Left ventricle myocardium inferior (tissue), 1 donor: ENCODE data around the gene PRG2. TPM values are rescaled to one million over a fixed set of nuclear protein-coding genes. Genes with fewer than 3 reads are reported as not detected.

Experiments used
- DNase-seq: peaks from one replicate; pipeline ENCODE4 v3.0.0-alpha.2; 2020
- H3K27ac ChIP-seq: fragments of 200-600 bp; replicated peaks from 2 replicates; pipeline ENCODE4 v1.8.0; 2021
- H3K27me3 ChIP-seq: fragments of 200-600 bp; 2 replicates; pipeline ENCODE4 v1.8.0; 2021; ENCODE audit warnings: low read depth
- H3K36me3 ChIP-seq: fragments of 200-600 bp; 2 replicates; pipeline ENCODE4 v1.8.0; 2021
- H3K4me1 ChIP-seq: fragments of 200-600 bp; 2 replicates; pipeline ENCODE4 v1.8.0; 2021
- H3K4me3 ChIP-seq: fragments of 200-600 bp; 2 replicates; pipeline ENCODE4 v1.8.0; 2021; ENCODE audit warnings: mild to moderate bottlenecking, moderate library complexity
- H3K9me3 ChIP-seq: fragments of 200-600 bp; replicated peaks from 2 replicates; pipeline ENCODE4 v1.8.0; 2021
- CTCF ChIP-seq: fragments of 200-600 bp; IDR thresholded peaks from 2 replicates; pipeline ENCODE4 v1.8.0; 2021; ENCODE audit warnings: antibody characterized with exemption, mild to moderate bottlenecking, borderline replicate concordance
- intact Hi-C: fragments of 100-400 bp; cut with micrococcal nuclease; formaldehyde crosslinking; loops from one replicate; pipeline ENCODE4 v1.11.0; 2022
- total RNA-seq: library from RNA; stranded (reverse); fragmentation: NEBNext Ultra II Directional; extraction: Animal tissue kit (Norgen Biotek cat#: 25700); gene quantifications from one replicate; pipeline ENCODE4 v1.2.1, GENCODE V29; 2021
- donor health status: DM: no; HTN: yes; CAD: no; lungs with severe emphysema.

PRG2 gene
- total RNA-seq, 1 donor from 2014 or later = not detected

DNA sequence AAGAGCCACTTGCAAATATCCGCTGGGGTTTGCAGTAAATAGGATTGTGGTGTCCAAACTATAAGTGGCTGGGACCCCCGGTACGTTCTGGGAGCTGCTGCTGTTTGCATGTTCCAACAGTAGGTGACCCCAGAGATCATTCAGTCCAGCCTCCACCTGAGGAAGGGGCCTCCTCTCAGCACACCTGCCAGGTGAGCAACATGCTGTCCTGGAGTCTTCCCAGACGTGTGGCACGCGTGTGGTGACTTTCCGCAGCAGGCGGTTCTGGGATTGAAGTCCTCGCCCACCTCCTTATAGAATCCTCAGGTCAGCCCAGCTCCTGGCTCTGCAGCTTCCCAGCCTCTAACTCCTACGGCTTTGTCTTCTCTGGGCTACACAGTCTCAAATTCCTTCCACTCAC, 45.6 kb downstream of the PRG2 start:
- H3K4me1 ChIP-seq = peaks cover 11% of the 10 kb centered on the region
- no peak for DNase-seq
- peaks cover 7% of the 10 kb centered on the region for H3K27me3 ChIP-seq
- no peak for TF ChIP-seq CTCF
- no peaks in the 10 kb centered on the region for H3K36me3 ChIP-seq
- intact Hi-C loops = no loop called here
- H3K27ac ChIP-seq = no peak overlapping the region
- H3K9me3 ChIP-seq = no peaks in the 10 kb centered on the region
- H3K4me3 ChIP-seq = no peak overlapping the region

DNA sequence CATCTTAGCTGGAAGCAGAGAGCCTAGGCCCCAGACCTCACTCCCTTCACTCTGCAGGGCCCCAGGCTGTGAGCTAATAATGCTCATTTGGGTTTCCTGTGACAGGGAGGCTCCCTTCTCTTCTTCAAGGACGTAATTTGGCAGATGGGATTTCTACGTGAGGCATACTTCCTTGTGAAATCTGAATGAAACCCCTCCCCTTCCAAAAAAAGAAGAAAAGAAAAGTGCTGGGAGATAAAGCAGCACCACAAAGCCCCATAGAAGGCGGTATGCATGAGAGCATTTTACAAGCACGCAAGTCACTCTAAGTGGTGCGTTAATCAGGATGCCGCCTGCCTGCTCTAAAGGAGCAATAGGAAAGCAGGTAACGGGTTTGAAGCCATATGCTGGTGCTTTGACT, 46.6 kb downstream of the PRG2 start:
- Histone ChIP-seq H3K27me3 (peaks cover 9% of the 10 kb centered on the region), H3K9me3 (no peaks in the 10 kb centered on the region)
- no peak for TF ChIP-seq CTCF

DNA sequence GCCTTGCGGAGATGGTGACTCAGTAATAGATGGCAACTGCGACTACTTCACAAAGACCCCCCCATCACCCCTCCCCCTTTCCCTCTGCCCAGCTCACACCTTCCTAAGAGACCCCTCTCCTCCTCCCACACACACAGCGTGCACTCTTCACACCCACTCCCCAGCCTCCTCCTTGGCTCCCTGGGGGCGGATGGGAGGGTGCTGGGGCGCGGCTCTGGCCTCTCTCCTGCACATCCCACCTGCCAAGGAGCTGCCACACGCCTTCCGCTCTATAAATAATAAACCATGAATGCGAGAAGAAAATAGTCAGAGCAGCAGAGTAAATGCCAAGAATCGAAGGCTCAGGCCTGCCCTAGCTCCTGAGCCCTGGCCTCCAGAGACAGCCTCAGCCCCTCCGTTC, 47.7 kb downstream of the PRG2 start:
- intact Hi-C loops = no loop called here
- H3K36me3 ChIP-seq = no peaks in the 10 kb centered on the region
- no peak overlapping the region for H3K4me3 ChIP-seq
- no peak for DNase-seq
- peaks cover 20% of the 10 kb centered on the region for H3K27me3 ChIP-seq
- H3K9me3 ChIP-seq = no peaks in the 10 kb centered on the region
- TF ChIP-seq CTCF = no peak
- H3K4me1 ChIP-seq = peaks cover 5% of the 10 kb centered on the region
- H3K27ac ChIP-seq = no peak overlapping the region

More for the DNA sequence above, 46.6 kb downstream of the PRG2 start:
- no peak for DNase-seq
- Histone ChIP-seq H3K36me3 (no peaks in the 10 kb centered on the region), H3K4me3 (no peak overlapping the region), H3K27ac (no peak overlapping the region), H3K4me1 (peaks cover 5% of the 10 kb centered on the region)
- intact Hi-C loops = no loop called here

DNA sequence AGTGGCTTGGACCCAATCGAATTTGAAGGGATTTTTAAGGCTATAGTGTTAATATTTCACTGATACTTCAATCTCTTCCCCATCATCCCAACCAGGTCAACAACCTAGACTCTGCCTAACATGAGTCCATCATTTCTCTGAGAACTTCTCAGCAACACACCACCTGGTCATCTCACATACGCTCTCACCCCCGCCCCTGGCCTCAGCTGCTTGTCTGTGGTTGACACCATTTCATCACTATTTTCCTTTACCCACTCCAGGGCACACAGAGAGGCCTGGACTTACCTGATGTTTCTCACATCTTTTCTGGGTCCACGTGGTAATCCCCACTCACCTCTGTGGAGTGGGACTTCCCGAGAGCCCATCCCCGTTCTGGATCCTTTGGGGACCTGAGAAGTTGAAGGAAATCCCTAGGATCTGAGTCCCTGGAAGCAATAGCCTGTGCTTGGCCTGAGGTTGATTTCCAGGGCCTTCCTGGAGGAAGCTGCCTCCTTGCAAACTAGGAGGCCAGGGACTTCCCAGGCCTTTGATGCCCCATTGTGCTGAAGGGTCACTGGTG, 49.1 kb downstream of the PRG2 start:
- no peaks in the 10 kb centered on the region for H3K36me3 ChIP-seq
- H3K27me3 ChIP-seq = peaks cover 20% of the 10 kb centered on the region
- peaks cover 7% of the 10 kb centered on the region for H3K4me1 ChIP-seq
- DNase-seq = no peak
- TF ChIP-seq CTCF = no peak
- H3K4me3 ChIP-seq = no peak overlapping the region
- no peaks in the 10 kb centered on the region for H3K9me3 ChIP-seq
- intact Hi-C loops = no loop called here
- no peak overlapping the region for H3K27ac ChIP-seq

- intact Hi-C loops = no loop called here
- H3K27ac ChIP-seq = no peak overlapping the region
Observed at GRCh38 chr11:57340039-57340615, 50.3 kb downstream of the PRG2 start.

More at GRCh38 chr11:57340039-57340615, 50.3 kb downstream of the PRG2 start:
- TF ChIP-seq CTCF = peak; percentile 14
- DNase-seq = no peak
- H3K27me3 ChIP-seq = peaks cover 20% of the 10 kb centered on the region
- peaks cover 13% of the 10 kb centered on the region for H3K4me1 ChIP-seq
- H3K9me3 ChIP-seq = no peaks in the 10 kb centered on the region
- no peaks in the 10 kb centered on the region for H3K36me3 ChIP-seq
- H3K4me3 ChIP-seq = peak overlapping the region; percentile 51
